Ovary (tissue), 3 donors: ENCODE results near the gene ST7.

Source experiments
- CTCF ChIP-seq, 3 donors: fragments of 450-650 bp in 2 of 3; fragments of 200-600 bp in 1 of 3; IDR thresholded peaks; one replicate each; pipeline versions ENCODE4 v1.5.1 to v1.8.0; 2016 to 2022; ENCODE audit warnings: antibody characterized with exemption in 3 of 3, mild to moderate bottlenecking in 1 of 3
- EP300 ChIP-seq: sonication (generic); formaldehyde crosslinking; IDR thresholded peaks from one replicate; pipeline ENCODE4 v1.6.1; 2017; ENCODE audit warnings: antibody characterized with exemption
- POLR2A ChIP-seq: fragments of 450-650 bp; IDR thresholded peaks from one replicate; pipeline ENCODE4 v1.6.1; 2017; ENCODE audit warnings: antibody characterized with exemption, mild to moderate bottlenecking, moderate library complexity
- donor health status: DM: no; HTN: no; CAD: no.

GRCh38 chr7:117249696-117250095 is 296.4 kb downstream of the ST7 start:
- no peak for TF ChIP-seq CTCF (IDR thresholded peaks at IDR 0.05)
- TF ChIP-seq EP300, result no peak
- no peak for TF ChIP-seq POLR2A
